Omental fat pad (tissue), 4 donors: ENCODE results near the gene MOAP1. TPM values are rescaled to one million over a fixed set of nuclear protein-coding genes. Genes with fewer than 3 reads are reported as not detected.

Source experiments
- ATAC-seq: fragments of 150-250 bp; one replicate; pipeline ENCODE4 v1.9.1; 2016; ENCODE audit warnings: mild to moderate bottlenecking, moderate library complexity; ENCODE audit not compliant: low FRiP score
- DNase-seq: peaks from one replicate; pipeline ENCODE4 v3.0.0-alpha.2; 2019; ENCODE audit warnings: low spot score
- total RNA-seq, 4 donors: library from RNA; depleted of rRNA; stranded (reverse); fragments of >200 nt; gene quantifications; one replicate each; pipeline ENCODE4 v1.1.0, GENCODE V29; 2016
- TF ChIP-seq, protein P1 (sequence below), 3 donors: fragments of 450-650 bp; IDR thresholded peaks; one replicate each; pipeline ENCODE4 v1.5.1; 2016 to 2017; ENCODE audit warnings: antibody characterized with exemption in 3 of 3, mild to moderate bottlenecking in 3 of 3, moderate library complexity in 2 of 3

Gene MOAP1
- total RNA-seq, 4 donors from 2014 or later, result 18.0 to 29.6 (median 24.3) TPM

DNA sequence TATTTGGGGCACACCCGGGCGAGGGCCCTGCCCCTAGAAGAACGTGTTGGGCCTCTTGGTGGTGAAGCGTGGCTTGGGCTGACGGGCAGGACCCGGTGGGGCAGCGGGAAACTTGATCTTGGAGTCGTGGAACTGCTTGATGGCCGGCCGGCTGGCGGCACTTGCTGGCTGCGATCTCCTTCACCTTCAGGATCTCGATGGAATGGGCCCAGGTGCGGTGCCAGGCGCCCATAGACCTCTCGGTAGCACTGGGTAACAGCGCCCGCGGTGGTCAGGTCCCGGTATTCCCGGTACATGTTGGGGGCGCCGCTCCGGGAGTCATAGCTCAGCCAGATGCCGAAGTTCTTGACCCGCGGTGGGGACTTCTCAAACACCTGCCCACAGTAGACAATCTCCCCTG is 38.9 kb upstream of the MOAP1 start:
- TF ChIP-seq, protein P1, sequence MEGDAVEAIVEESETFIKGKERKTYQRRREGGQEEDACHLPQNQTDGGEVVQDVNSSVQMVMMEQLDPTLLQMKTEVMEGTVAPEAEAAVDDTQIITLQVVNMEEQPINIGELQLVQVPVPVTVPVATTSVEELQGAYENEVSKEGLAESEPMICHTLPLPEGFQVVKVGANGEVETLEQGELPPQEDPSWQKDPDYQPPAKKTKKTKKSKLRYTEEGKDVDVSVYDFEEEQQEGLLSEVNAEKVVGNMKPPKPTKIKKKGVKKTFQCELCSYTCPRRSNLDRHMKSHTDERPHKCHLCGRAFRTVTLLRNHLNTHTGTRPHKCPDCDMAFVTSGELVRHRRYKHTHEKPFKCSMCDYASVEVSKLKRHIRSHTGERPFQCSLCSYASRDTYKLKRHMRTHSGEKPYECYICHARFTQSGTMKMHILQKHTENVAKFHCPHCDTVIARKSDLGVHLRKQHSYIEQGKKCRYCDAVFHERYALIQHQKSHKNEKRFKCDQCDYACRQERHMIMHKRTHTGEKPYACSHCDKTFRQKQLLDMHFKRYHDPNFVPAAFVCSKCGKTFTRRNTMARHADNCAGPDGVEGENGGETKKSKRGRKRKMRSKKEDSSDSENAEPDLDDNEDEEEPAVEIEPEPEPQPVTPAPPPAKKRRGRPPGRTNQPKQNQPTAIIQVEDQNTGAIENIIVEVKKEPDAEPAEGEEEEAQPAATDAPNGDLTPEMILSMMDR (IDR thresholded peaks at IDR 0.05), result no peak
- DNase-seq, result no peak

DNA sequence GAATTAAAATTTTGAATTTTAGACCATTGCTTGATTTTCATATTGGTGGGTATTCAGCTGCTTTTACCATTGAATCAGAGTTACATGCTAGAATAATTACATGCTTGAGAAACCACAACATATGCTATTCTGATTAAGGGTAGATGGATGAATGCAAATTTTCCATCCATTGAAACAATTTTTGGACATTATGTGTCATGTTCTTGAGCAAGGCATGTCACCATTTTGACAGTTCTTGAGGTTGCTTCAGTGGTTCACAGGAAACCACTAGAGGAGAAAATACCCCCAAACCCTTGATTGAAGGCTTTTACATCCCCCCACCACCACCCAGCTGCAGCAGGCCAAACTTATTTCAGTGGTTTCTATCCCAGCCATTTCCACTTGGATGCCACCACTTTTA is 35.8 kb upstream of the MOAP1 start:
- DNase-seq (no peak), ATAC-seq (no peak)
- TF ChIP-seq, protein P1 (IDR thresholded peaks at IDR 0.05), result no peak

More for the DNA sequence above, 38.9 kb upstream of the MOAP1 start:
- no peak for ATAC-seq

DNA sequence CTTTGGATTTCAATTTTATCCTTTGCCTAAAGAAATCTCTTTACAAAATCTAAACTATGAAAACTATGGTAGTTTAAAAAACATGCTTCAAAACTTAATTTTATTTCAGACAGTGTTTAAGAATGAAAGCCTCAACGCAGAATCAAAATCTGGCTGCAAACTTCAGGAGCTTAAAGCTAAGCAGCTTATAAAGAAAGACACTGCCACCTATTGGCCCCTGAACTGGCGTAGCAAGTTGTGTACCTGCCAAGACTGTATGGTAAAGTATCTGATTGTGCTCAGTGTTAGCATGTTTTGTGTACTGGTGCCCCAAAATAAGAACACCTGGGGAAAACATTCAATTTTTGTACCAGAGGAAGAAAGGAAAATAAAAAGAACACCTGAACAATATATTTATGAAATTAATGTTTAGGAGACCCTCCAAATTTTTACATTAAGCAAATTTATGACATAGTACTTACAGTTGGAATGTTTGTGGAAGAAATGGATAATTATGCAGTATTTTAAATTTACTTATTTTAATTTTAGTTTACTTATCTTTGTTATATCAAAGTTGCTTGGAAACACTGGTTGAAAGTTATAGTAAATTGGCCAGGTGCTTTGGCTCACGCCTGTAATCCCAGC is 34.5 kb upstream of the MOAP1 start:
- TF ChIP-seq, protein P1 (IDR thresholded peaks at IDR 0.05), result no peak
- ATAC-seq (no peak), DNase-seq (no peak)

DNA sequence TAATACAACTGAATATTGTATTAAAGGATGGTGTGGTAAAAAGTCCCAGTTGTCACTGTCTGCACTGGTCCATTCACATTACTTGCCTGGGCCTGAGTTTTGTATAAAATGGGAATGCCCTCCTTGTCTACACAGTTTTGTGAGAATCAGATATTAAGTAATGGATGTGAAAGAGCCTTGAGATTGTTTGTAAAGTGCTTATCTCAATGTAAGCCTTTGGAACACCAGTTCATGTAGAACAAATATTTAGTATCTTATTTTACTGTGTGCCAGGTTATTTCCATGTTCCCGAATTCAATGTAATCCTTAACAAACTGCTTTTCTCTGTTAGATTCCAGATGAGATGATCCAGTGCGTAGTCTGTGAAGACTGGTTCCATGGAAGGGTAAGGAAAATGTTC is 29.9 kb upstream of the MOAP1 start:
- ATAC-seq (no peak), DNase-seq (no peak)
- TF ChIP-seq, protein P1 (IDR thresholded peaks at IDR 0.05), result no peak

DNA sequence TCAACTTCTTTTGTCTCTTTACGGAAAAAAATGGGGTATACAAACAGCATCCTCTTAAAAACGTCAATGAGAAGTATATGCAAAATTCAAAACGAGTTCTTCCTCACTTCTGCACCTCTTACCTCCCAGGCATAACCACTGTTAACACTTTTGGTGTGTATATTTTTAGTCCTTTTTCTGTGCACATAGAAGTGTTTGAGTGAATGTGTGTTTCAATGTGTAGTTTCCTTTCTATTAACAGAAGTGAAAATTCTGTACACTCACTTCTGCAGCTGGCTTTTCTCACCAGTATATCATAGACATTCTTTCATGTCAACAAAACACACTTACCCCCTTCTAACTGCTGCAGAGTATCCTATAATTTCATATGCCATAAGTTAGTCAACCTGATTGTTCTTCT is 27.7 kb upstream of the MOAP1 start:
- DNase-seq, result no peak
- ATAC-seq, result no peak
- TF ChIP-seq, protein P1 (IDR thresholded peaks at IDR 0.05), result no peak

DNA sequence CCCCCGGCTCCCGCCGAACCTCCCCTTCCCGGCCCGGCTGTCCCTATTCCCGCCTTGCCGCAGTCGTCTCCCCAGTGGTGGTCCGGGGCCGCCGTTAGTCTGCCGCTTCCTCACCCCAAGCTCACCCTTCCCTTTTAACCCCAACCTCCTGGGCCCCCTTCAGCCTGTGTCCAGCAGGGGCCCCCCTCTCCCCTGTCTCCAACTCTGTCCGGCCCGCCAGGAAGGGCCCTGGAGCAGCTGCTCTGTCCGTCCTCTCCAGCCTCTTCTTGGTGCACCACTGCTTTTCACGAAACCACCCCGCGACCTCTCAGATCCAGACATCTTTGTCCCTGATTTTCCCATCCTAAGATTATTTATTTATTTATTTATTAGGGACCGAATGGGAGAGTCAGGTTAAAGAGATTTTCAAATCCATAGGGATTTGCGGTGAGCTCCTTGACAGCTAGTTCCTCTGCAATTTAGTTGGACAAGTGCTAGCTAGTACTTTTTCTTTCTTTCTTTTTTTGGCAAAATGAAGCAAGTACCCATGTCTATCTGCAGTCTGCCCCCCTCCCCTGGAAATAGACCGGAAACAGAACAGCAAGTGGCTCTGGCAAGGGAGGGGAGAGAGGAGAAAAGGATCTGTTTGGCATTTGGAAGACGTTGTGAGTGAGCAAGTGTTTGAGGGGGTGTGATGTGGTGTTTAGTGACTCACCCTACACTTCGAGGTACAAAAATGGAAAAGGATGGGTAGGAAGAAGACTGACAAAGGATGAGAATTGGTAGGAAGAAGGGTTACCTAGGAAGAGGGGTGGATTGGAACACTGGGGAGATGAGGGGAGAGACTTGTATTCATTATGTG is 23.0 kb upstream of the MOAP1 start:
- ATAC-seq (peak; percentile 77), DNase-seq (no peak)
- TF ChIP-seq, protein P1 (IDR thresholded peaks at IDR 0.05), result no peak
